Measurements from ENCODE around the gene ERN1. TPM values are rescaled to one million over a fixed set of nuclear protein-coding genes. Genes with fewer than 3 reads are reported as not detected.

Gene ERN1
- polyA plus RNA-seq, 1 experiment, result 8.6 TPM

DNA sequence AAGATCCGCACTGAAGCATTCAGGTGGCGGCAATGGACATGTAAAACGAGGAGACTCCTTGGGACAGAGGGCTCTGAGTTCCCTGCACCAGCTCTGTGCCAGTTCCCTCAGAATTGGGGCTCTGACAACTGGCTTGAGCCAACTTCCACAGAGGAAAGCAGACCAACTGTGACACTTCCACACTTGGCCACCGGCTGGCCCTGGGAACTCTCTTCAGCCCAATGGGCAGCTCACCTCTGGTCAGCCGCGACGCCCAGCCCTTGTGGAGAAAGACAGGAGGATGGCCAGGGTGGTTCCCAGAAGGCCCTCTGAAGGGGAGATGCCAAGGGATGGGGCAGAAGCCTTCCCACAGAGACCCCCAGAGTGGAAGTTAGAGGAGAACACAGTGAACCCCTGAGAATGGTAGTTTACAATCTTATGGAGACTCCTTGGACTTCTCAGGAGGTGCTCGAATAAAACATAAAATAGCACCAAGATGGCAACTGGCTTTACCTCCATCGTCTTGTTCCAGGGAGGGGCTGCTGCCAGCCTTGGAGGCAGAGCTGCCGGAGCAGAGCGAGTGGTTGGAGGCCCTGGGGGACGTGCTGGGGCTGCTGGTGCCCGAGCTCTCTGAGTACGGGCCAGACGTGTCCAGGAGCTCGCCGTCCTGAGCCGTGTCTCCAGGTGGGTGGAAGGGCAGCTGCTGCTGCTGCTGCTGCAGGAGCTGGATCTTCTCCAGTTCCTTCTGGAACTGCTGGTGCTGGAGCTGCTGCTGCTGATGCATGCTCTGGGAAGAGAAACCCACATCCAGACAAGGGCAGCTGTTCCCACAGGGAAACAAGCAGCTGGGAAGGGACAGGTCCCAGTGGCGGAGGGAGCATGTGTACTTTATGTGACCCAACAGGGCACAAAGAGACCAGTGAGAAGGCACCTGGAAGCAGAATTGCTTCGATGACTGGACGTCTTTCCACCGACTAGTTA lies 74.5 kb downstream of the ERN1 start:
- DNase-seq (ENCODE audit: low read depth), result no peak
- Histone ChIP-seq H3K36me3 (ENCODE audit: control insufficient read depth, insufficient read depth, low read length) (peaks cover 25% of the 10 kb centered on the region), H3K27me3 (ENCODE audit: control insufficient read depth, insufficient read depth, low read length) (no peaks in the 10 kb centered on the region), H3K4me3 (ENCODE audit: low read depth, low read length) (no peak overlapping the region)
- ChIA-PET CTCF (interaction anchor here (1.0 to 2.5 kb wide), 4 partner anchors 27 to 136 kb away, joined by 3 to 11 read pairs (median 4); partner anchors contain the start of gene ERN1), POLR2A (interaction anchor here (0.6 kb wide), 1 partner anchor 90 kb away, joined by 4 read pairs; no protein-coding TSS in a partner anchor)
- TF ChIP-seq, protein P1, sequence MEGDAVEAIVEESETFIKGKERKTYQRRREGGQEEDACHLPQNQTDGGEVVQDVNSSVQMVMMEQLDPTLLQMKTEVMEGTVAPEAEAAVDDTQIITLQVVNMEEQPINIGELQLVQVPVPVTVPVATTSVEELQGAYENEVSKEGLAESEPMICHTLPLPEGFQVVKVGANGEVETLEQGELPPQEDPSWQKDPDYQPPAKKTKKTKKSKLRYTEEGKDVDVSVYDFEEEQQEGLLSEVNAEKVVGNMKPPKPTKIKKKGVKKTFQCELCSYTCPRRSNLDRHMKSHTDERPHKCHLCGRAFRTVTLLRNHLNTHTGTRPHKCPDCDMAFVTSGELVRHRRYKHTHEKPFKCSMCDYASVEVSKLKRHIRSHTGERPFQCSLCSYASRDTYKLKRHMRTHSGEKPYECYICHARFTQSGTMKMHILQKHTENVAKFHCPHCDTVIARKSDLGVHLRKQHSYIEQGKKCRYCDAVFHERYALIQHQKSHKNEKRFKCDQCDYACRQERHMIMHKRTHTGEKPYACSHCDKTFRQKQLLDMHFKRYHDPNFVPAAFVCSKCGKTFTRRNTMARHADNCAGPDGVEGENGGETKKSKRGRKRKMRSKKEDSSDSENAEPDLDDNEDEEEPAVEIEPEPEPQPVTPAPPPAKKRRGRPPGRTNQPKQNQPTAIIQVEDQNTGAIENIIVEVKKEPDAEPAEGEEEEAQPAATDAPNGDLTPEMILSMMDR (IDR thresholded peaks at IDR 0.05; ENCODE audit: insufficient read depth, low read depth, low read length), result no peak

GRCh38 chr17:64054304-64054703 lies 75.6 kb downstream of the ERN1 start:
- no peak for DNase-seq (ENCODE audit: low read depth)
- TF ChIP-seq, protein P1 (IDR thresholded peaks at IDR 0.05; ENCODE audit: insufficient read depth, low read depth, low read length), result no peak
- CTCF ChIA-PET, result interaction anchor here (0.7 to 2.5 kb wide), 5 partner anchors 9 to 80 kb away, joined by 3 to 11 read pairs (median 4); partner anchors contain the start of gene ERN1
- Histone ChIP-seq H3K4me3 (ENCODE audit: low read depth, low read length) (no peak overlapping the region), H3K27me3 (ENCODE audit: control insufficient read depth, insufficient read depth, low read length) (no peaks in the 10 kb centered on the region), H3K36me3 (ENCODE audit: control insufficient read depth, insufficient read depth, low read length) (peaks cover 27% of the 10 kb centered on the region)
- POLR2A ChIA-PET, result no interaction called here

DNA sequence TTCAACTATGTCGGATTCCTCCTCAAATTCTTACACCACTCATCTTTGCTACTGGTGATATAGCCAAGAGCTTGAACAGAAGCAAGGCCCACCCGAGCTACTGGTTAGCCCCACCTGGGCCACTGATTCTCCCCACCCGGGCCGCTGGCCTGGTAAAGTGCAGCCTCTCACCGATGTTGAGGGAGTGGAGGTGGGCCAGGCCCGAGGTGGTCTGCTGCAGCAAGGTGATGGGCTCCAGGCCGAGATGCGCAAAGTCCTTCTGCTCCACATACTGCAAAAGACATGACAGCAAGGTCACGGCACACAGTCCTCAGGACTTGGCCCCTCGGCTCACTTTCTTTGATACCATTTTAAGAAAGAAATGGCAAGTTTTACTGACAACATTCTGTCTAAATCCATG lies 76.8 kb downstream of the ERN1 start:
- no peak overlapping the region for H3K4me3 ChIP-seq (ENCODE audit: low read depth, low read length)
- TF ChIP-seq, protein P1 (IDR thresholded peaks at IDR 0.05; ENCODE audit: insufficient read depth, low read depth, low read length), result no peak
- ChIA-PET POLR2A (no interaction called here), CTCF (interaction anchor here (1.3 to 2.5 kb wide), 4 partner anchors 11 to 106 kb away, joined by 3 to 11 read pairs (median 4); no protein-coding TSS in a partner anchor)
- peaks cover 33% of the 10 kb centered on the region for H3K36me3 ChIP-seq (ENCODE audit: control insufficient read depth, insufficient read depth, low read length)
- no peak for DNase-seq (ENCODE audit: low read depth)
- no peaks in the 10 kb centered on the region for H3K27me3 ChIP-seq (ENCODE audit: control insufficient read depth, insufficient read depth, low read length)

GRCh38 chr17:64051153-64051552 lies 78.8 kb downstream of the ERN1 start:
- ChIA-PET POLR2A (no interaction called here), CTCF (interaction anchor here (1.1 to 1.4 kb wide), 2 partner anchors 21 to 26 kb away, joined by 3 to 5 read pairs; no protein-coding TSS in a partner anchor)
- Histone ChIP-seq H3K36me3 (ENCODE audit: control insufficient read depth, insufficient read depth, low read length) (peaks cover 31% of the 10 kb centered on the region), H3K27me3 (ENCODE audit: control insufficient read depth, insufficient read depth, low read length) (no peaks in the 10 kb centered on the region), H3K4me3 (ENCODE audit: low read depth, low read length) (no peak overlapping the region)
- DNase-seq (ENCODE audit: low read depth), result no peak
- TF ChIP-seq, protein P1 (IDR thresholded peaks at IDR 0.05; ENCODE audit: insufficient read depth, low read depth, low read length), result no peak

DNA sequence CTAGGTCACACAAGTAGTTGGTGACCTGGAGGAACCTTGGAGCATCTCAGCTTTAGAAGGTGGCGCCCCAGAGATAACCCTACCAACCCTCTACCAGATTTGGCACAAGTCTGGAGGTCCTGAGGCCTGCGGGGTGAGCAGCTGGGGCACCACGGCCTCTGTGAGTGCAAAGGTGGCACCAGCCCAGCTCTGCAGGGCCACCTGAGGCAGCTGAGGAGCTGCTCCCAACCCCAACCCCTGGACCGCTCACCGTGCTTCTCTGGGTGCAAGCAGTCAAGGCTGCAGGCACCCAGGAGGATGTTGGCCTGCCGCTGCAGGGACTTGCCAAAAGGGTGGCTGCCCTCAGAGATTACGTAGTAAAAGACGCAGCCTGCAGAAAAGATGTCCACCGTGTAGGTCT lies 81.1 kb downstream of the ERN1 start:
- CTCF ChIA-PET, result interaction anchor here (0.9 to 1.9 kb wide), 3 partner anchors 20 to 206 kb away, joined by 3 to 5 read pairs (median 5); no protein-coding TSS in a partner anchor
- Histone ChIP-seq H3K4me3 (ENCODE audit: low read depth, low read length) (no peak overlapping the region), H3K27me3 (ENCODE audit: control insufficient read depth, insufficient read depth, low read length) (no peaks in the 10 kb centered on the region), H3K36me3 (ENCODE audit: control insufficient read depth, insufficient read depth, low read length) (peaks cover 35% of the 10 kb centered on the region)
- DNase-seq (ENCODE audit: low read depth), result no peak
- TF ChIP-seq, protein P1 (IDR thresholded peaks at IDR 0.05; ENCODE audit: insufficient read depth, low read depth, low read length), result no peak
- POLR2A ChIA-PET, result no interaction called here
